Uterus (tissue), 4 donors: Measurements from ENCODE around the gene MBD3L2. TPM values are rescaled to one million over a fixed set of nuclear protein-coding genes. Genes with fewer than 3 reads are reported as not detected.
A peak's percentile ranks its signal among the peaks of the same experiment; 100 is the strongest.

Experiments used
- DNase-seq, 2 donors: peaks; one replicate each; pipeline ENCODE4 v3.0.0-alpha.2; 2019 to 2020
- H3K27ac ChIP-seq, 2 donors: fragments of 200-600 bp; sonication (generic); 1 replicate in 1 of 2; 2 replicates in 1 of 2; pipeline ENCODE4 v1.5.1; 2016 to 2018
- H3K27me3 ChIP-seq, 2 donors: fragments of 200-600 bp; sonication (generic); one replicate each; pipeline ENCODE4 v1.5.1; 2018 to 2019; ENCODE audit warnings: control low read depth in 1 of 2
- H3K36me3 ChIP-seq, 2 donors: fragments of 200-600 bp; sonication (generic); one replicate each; pipeline ENCODE4 v1.5.1; 2019; ENCODE audit warnings: control low read depth in 1 of 2
- H3K4me1 ChIP-seq, 2 donors: fragments of 200-600 bp; sonication (generic); one replicate each; pipeline ENCODE4 v1.5.1; 2018 to 2019; ENCODE audit warnings: control low read depth in 1 of 2
- H3K4me3 ChIP-seq, 2 donors: fragments of 200-600 bp; sonication (generic); 1 replicate in 1 of 2; 2 replicates in 1 of 2; pipeline ENCODE4 v1.5.1; 2018 to 2019; ENCODE audit warnings: mild to moderate bottlenecking in 1 of 2
- H3K9me3 ChIP-seq, 2 donors: fragments of 200-600 bp; sonication (generic); one replicate each; pipeline ENCODE4 v1.5.1; 2019; ENCODE audit warnings: control low read depth in 1 of 2
- CTCF ChIP-seq, 4 experiments: fragments of 200-600 bp in 2 of 4; fragments of 450-650 bp in 2 of 4; sonication (generic) in 2 of 4; IDR thresholded peaks; one replicate each; pipeline ENCODE4 v1.5.1; 2016 to 2019; ENCODE audit warnings: antibody characterized with exemption in 4 of 4, mild to moderate bottlenecking in 2 of 4, moderate library complexity in 1 of 4
- POLR2A ChIP-seq, 2 donors: fragments of 450-650 bp; IDR thresholded peaks; one replicate each; pipeline ENCODE4 v1.6.1; 2016; ENCODE audit warnings: antibody characterized with exemption in 2 of 2, mild to moderate bottlenecking in 1 of 2, moderate library complexity in 1 of 2
- intact Hi-C: fragments of 100-400 bp; cut with DNase I; formaldehyde crosslinking; loops from one replicate; pipeline ENCODE4 v1.15.1; 2023; ENCODE audit warnings: low total_unique reads
- total RNA-seq, 4 donors: library from RNA; depleted of rRNA in 3 of 4; stranded (reverse); fragments of >200 nt in 3 of 4; gene quantifications; one replicate each; pipeline versions ENCODE4 v1.1.0 to v1.2.4, GENCODE V29; 2014 to 2023
- donor health status: DM: yes; HTN: yes; CAD: no.

The MBD3L2 gene
- total RNA-seq, 4 donors from 2014 or later, result not detected

GRCh38 chr19:7069904-7070226 lies 20.7 kb downstream of the MBD3L2 start:
- Histone ChIP-seq H3K27ac (peak overlapping the region; percentile 68 to 82), H3K27me3 (no peaks in the 10 kb centered on the region), H3K4me1 (no peaks in the 10 kb centered on the region), H3K4me3 (peak overlapping the region; percentile 67 to 91), H3K9me3 (no peaks in the 10 kb centered on the region), H3K36me3 (no peaks in the 10 kb centered on the region)
- intact Hi-C loops, result no loop called here
- DNase-seq, result no peak
- no peak for TF ChIP-seq CTCF (IDR thresholded peaks at IDR 0.05)
- TF ChIP-seq POLR2A (IDR thresholded peaks at IDR 0.05), result no peak

GRCh38 chr19:7072541-7072940 lies 23.4 kb downstream of the MBD3L2 start:
- TF ChIP-seq CTCF (IDR thresholded peaks at IDR 0.05) (no peak), POLR2A (IDR thresholded peaks at IDR 0.05) (no peak)
- intact Hi-C loops, result no loop called here
- H3K4me3 ChIP-seq, result no peak overlapping the region
- DNase-seq, result no peak
- peaks cover 0 to 21% of the 10 kb centered on the region in 2 donors for H3K9me3 ChIP-seq
- H3K4me1 ChIP-seq, result no peaks in the 10 kb centered on the region
- H3K27ac ChIP-seq, result no peak overlapping the region
- H3K27me3 ChIP-seq, result no peaks in the 10 kb centered on the region
- H3K36me3 ChIP-seq, result no peaks in the 10 kb centered on the region

GRCh38 chr19:7074705-7075282 lies 25.7 kb downstream of the MBD3L2 start:
- TF ChIP-seq POLR2A (IDR thresholded peaks at IDR 0.05), result no peak
- no peak for TF ChIP-seq CTCF (IDR thresholded peaks at IDR 0.05)
- H3K9me3 ChIP-seq, result peaks cover 0 to 43% of the 10 kb centered on the region in 2 donors
- intact Hi-C loops, result no loop called here
- H3K4me3 ChIP-seq, result no peak overlapping the region
- H3K27ac ChIP-seq, result no peak overlapping the region
- DNase-seq, result no peak
- H3K4me1 ChIP-seq, result no peaks in the 10 kb centered on the region
- no peaks in the 10 kb centered on the region for H3K36me3 ChIP-seq
- no peaks in the 10 kb centered on the region for H3K27me3 ChIP-seq

- Histone ChIP-seq H3K4me3 (no peak overlapping the region), H3K27ac (no peak overlapping the region), H3K36me3 (no peaks in the 10 kb centered on the region), H3K9me3 (peaks cover 0 to 56% of the 10 kb centered on the region in 2 donors), H3K27me3 (no peaks in the 10 kb centered on the region), H3K4me1 (no peaks in the 10 kb centered on the region)
- no peak for TF ChIP-seq POLR2A (IDR thresholded peaks at IDR 0.05)
- TF ChIP-seq CTCF (IDR thresholded peaks at IDR 0.05), result no peak
- intact Hi-C loops, result no loop called here
- no peak for DNase-seq
Measured at GRCh38 chr19:7076151-7076550, 27.0 kb downstream of the MBD3L2 start.

- no peak for DNase-seq
- no peaks in the 10 kb centered on the region for H3K27me3 ChIP-seq
- TF ChIP-seq POLR2A (IDR thresholded peaks at IDR 0.05) (no peak), CTCF (IDR thresholded peaks at IDR 0.05) (no peak)
- peaks cover 0 to 75% of the 10 kb centered on the region in 2 donors for H3K9me3 ChIP-seq
- no peak overlapping the region for H3K4me3 ChIP-seq
- intact Hi-C loops, result no loop called here
- no peak overlapping the region for H3K27ac ChIP-seq
- H3K4me1 ChIP-seq, result no peaks in the 10 kb centered on the region
- H3K36me3 ChIP-seq, result no peaks in the 10 kb centered on the region
Measured at GRCh38 chr19:7078008-7078407, 28.9 kb downstream of the MBD3L2 start.
